Measurements from ENCODE around the gene ARHGEF7. TPM values are rescaled to one million over a fixed set of nuclear protein-coding genes. Genes with fewer than 3 reads are reported as not detected.

Gene ARHGEF7
- total RNA-seq, 1 donor from 2014 or later = 63.7 TPM

GRCh38 chr13:111262715-111263114 is 147.6 kb downstream of the ARHGEF7 start:
- Histone ChIP-seq H3K9me3 (no peaks in the 10 kb centered on the region), H3K27ac (no peak overlapping the region), H3K4me1 (no peaks in the 10 kb centered on the region), H3K36me3 (peaks cover 41% of the 10 kb centered on the region), H3K27me3 (ENCODE audit: low read depth) (no peaks in the 10 kb centered on the region), H3K4me3 (no peak overlapping the region)
- no peak for TF ChIP-seq CTCF (IDR thresholded peaks at IDR 0.05)
- no peak for DNase-seq
- no peak for ATAC-seq
- intact Hi-C loops (cut with DNase I) = no loop called here

GRCh38 chr13:111263566-111263965 is 148.5 kb downstream of the ARHGEF7 start:
- H3K4me3 ChIP-seq = no peak overlapping the region
- H3K9me3 ChIP-seq = no peaks in the 10 kb centered on the region
- H3K27me3 ChIP-seq (ENCODE audit: low read depth) = no peaks in the 10 kb centered on the region
- ATAC-seq = no peak
- intact Hi-C loops (cut with DNase I) = no loop called here
- no peaks in the 10 kb centered on the region for H3K4me1 ChIP-seq
- peaks cover 41% of the 10 kb centered on the region for H3K36me3 ChIP-seq
- H3K27ac ChIP-seq = no peak overlapping the region
- no peak for DNase-seq
- no peak for TF ChIP-seq CTCF (IDR thresholded peaks at IDR 0.05)

GRCh38 chr13:111265006-111265700 is 150.0 kb downstream of the ARHGEF7 start:
- Histone ChIP-seq H3K36me3 (peaks cover 47% of the 10 kb centered on the region), H3K9me3 (no peaks in the 10 kb centered on the region), H3K27ac (no peak overlapping the region), H3K27me3 (ENCODE audit: low read depth) (no peaks in the 10 kb centered on the region), H3K4me1 (peaks cover 2% of the 10 kb centered on the region), H3K4me3 (no peak overlapping the region)
- no peak for ATAC-seq
- DNase-seq = no peak
- intact Hi-C loops (cut with DNase I) = no loop called here
- TF ChIP-seq CTCF (IDR thresholded peaks at IDR 0.05) = no peak

- Histone ChIP-seq H3K9me3 (no peaks in the 10 kb centered on the region), H3K27me3 (ENCODE audit: low read depth) (no peaks in the 10 kb centered on the region), H3K4me1 (peaks cover 4% of the 10 kb centered on the region), H3K36me3 (peaks cover 53% of the 10 kb centered on the region), H3K4me3 (no peak overlapping the region), H3K27ac (no peak overlapping the region)
- TF ChIP-seq CTCF (IDR thresholded peaks at IDR 0.05) = no peak
- DNase-seq (no peak), ATAC-seq (no peak)
- intact Hi-C loops (cut with DNase I) = no loop called here
These were observed 150.6 kb downstream of the ARHGEF7 start for GRCh38 chr13:111265701-111266035.

- H3K27ac ChIP-seq = no peak overlapping the region
- TF ChIP-seq CTCF (IDR thresholded peaks at IDR 0.05) = no peak
- peaks cover 4% of the 10 kb centered on the region for H3K4me1 ChIP-seq
- peaks cover 66% of the 10 kb centered on the region for H3K36me3 ChIP-seq
- ATAC-seq = no peak
- H3K27me3 ChIP-seq (ENCODE audit: low read depth) = no peaks in the 10 kb centered on the region
- DNase-seq = no peak
- no peaks in the 10 kb centered on the region for H3K9me3 ChIP-seq
- intact Hi-C loops (cut with DNase I) = no loop called here
- no peak overlapping the region for H3K4me3 ChIP-seq
These were observed 152.1 kb downstream of the ARHGEF7 start for GRCh38 chr13:111267205-111267604.

All from lower lobe of right lung (tissue), 2 donors.